GM20000 (cell line): Measurements from ENCODE around the gene CTCF.

Experiments used
- DNase-seq: peaks from one replicate; pipeline ENCODE4 v3.0.0; 2012; ENCODE audit warnings: low spot score
- CTCF ChIP-seq: IDR thresholded peaks from 2 replicates; pipeline ENCODE4 v1.5.1; 2012; ENCODE audit warnings: mild to moderate bottlenecking, control low read depth; ENCODE audit errors: extremely low read depth, missing control alignments

The CTCF gene

GRCh38 chr16:67579686-67580085 is 17.4 kb downstream of the CTCF start:
- no peak for DNase-seq
- no peak for TF ChIP-seq CTCF

- no peak for TF ChIP-seq CTCF
These were observed 17.9 kb downstream of the CTCF start for GRCh38 chr16:67580202-67580601.

GRCh38 chr16:67593288-67593687 is 31.0 kb downstream of the CTCF start:
- no peak for TF ChIP-seq CTCF
- no peak for DNase-seq

More at GRCh38 chr16:67580202-67580601, 17.9 kb downstream of the CTCF start:
- no peak for DNase-seq

- no peak for TF ChIP-seq CTCF
- DNase-seq, result no peak
These were observed 31.4 kb downstream of the CTCF start for GRCh38 chr16:67593701-67594100.

- DNase-seq, result no peak
- no peak for TF ChIP-seq CTCF
These were observed 32.1 kb downstream of the CTCF start for GRCh38 chr16:67594256-67594915.

- DNase-seq, result no peak
- no peak for TF ChIP-seq CTCF
These were observed 32.6 kb downstream of the CTCF start for GRCh38 chr16:67594956-67595355.

GRCh38 chr16:67598527-67598926 is 36.2 kb downstream of the CTCF start:
- no peak for DNase-seq
- TF ChIP-seq CTCF, result no peak
